Kidney (tissue), 14 donors: ENCODE measurements around the gene TLE3. TPM values are rescaled to one million over a fixed set of nuclear protein-coding genes. Genes with fewer than 3 reads are reported as not detected.

Experiments
- DNase-seq, 5 donors: peaks; one replicate each; pipeline ENCODE4 v3.0.0-alpha.2; 2013 to 2020
- FAIRE-seq: peaks from 2 replicates; lab custom pipeline; 2012; peaks lifted over from hg19 to GRCh38; lab: Jason Lieb, UNC
- H3K27ac ChIP-seq, 2 donors: one replicate each; pipeline ENCODE4 v1.7.0; 2013; ENCODE audit warnings: low read depth in 2 of 2, low read length in 2 of 2, inconsistent platforms in 1 of 2
- H3K27me3 ChIP-seq: one replicate; pipeline ENCODE4 v1.7.1; 2013; ENCODE audit warnings: low read length, inconsistent platforms; ENCODE audit not compliant: control insufficient read depth, insufficient read depth
- H3K36me3 ChIP-seq, 3 donors: one replicate each; pipeline versions ENCODE4 v1.7.0 to v1.7.1; 2013; ENCODE audit warnings: low read length in 3 of 3, control low read depth in 1 of 3, inconsistent platforms in 1 of 3; ENCODE audit not compliant: insufficient read depth in 3 of 3, control insufficient read depth in 2 of 3
- H3K4me1 ChIP-seq, 3 donors: one replicate each; pipeline versions ENCODE4 v1.7.0 to v1.7.1; 2013; ENCODE audit warnings: low read length in 3 of 3, inconsistent platforms in 1 of 3, low read depth in 1 of 3; ENCODE audit not compliant: control insufficient read depth in 2 of 3, insufficient read depth in 2 of 3
- H3K4me3 ChIP-seq, 3 donors: one replicate each; pipeline versions ENCODE4 v1.7.0 to v1.8.1; 2013; ENCODE audit warnings: low read length in 3 of 3, control low read depth in 1 of 3, inconsistent platforms in 1 of 3
- H3K9ac ChIP-seq, 3 donors: one replicate each; pipeline versions ENCODE4 v1.7.0 to v1.7.1; 2013; ENCODE audit warnings: low read length in 3 of 3, control low read depth in 1 of 3, inconsistent platforms in 1 of 3
- H3K9me3 ChIP-seq, 3 donors: one replicate each; pipeline versions ENCODE4 v1.7.0 to v1.7.1; 2013; ENCODE audit warnings: low read length in 3 of 3, control low read depth in 1 of 3, inconsistent platforms in 1 of 3; ENCODE audit not compliant: control insufficient read depth in 2 of 3, insufficient read depth in 1 of 3
- CTCF ChIP-seq: IDR thresholded peaks from 3 replicates; pipeline ENCODE4 v1.5.1; 2012; ENCODE audit warnings: mild to moderate bottlenecking, moderate library complexity, borderline replicate concordance; ENCODE audit not compliant: insufficient read depth; ENCODE audit errors: extremely low read depth
- intact Hi-C: fragments of 100-400 bp; cut with DNase I; formaldehyde crosslinking; loops from one replicate; pipeline ENCODE4 v1.11.1; 2022
- polyA plus RNA-seq: library from polyadenylated mRNA; stranded (reverse); fragments of 350-450 nt; fragmentation: Illumina TruSeq; extraction: RNeasy Lipid Tissue Mini Kit (QIAGEN cat#74804); gene quantifications from one replicate; pipeline ENCODE4 v1.2.3, GENCODE V29; 2014; ENCODE audit warnings: low read depth, low replicate concordance; ENCODE audit not compliant: insufficient read depth
- total RNA-seq: library from RNA; stranded (reverse); fragmentation: NEBNext Ultra II Directional; extraction: Animal tissue kit (Norgen Biotek cat#: 25700); gene quantifications from one replicate; pipeline ENCODE4 v1.2.1, GENCODE V29; 2021
- donor health status: control.
- donor health status: control.
- donor health status: control.
- donor health status: control.
- donor health status: control.
- donor health status: DM: yes; HTN: yes; CAD: no.
- donor health status: Normal renal cell carcinoma (clear cell type).

The TLE3 gene
- total and polyA plus RNA-seq, 2 donors from 2014 or later = 10.3 to 71.7 TPM

DNA sequence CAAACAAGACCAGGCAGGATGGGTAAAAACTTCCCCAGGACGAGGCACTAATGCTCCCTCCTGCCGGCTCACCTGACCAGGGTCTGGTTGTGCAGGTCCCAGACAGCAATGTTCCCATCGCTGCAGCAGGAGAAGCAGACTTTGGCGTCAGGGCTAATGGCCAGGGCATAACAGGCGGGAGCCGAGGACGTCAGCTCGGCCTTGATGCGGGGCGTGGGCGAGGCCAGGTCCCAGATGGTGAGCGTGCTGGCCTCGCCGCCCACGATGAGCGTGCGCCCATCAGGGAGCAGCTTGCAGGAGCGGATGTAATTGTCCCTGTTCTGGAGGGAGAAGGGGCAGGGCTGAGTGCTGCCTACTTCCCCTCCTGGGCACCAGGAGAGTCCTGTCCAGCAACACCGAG, 43.4 kb downstream of the TLE3 start:
- no peaks in the 10 kb centered on the region for H3K27me3 ChIP-seq
- DNase-seq (peak in 1 of 5 donors; percentile 64), FAIRE-seq (no peak)
- H3K27ac ChIP-seq = no peak overlapping the region
- H3K9me3 ChIP-seq = no peaks in the 10 kb centered on the region
- no peaks in the 10 kb centered on the region for H3K4me1 ChIP-seq
- intact Hi-C loops = no loop called here
- peaks cover 11 to 82% (median 61%) of the 10 kb centered on the region in 3 donors for H3K36me3 ChIP-seq
- TF ChIP-seq CTCF = no peak
- no peak overlapping the region for H3K4me3 ChIP-seq
- no peak overlapping the region for H3K9ac ChIP-seq

- no peak overlapping the region for H3K27ac ChIP-seq
- DNase-seq = peak in 2 of 5 donors; percentile 24 to 35
- H3K4me3 ChIP-seq = no peak overlapping the region
- TF ChIP-seq CTCF = no peak
- H3K36me3 ChIP-seq = peaks cover 6 to 80% (median 60%) of the 10 kb centered on the region in 3 donors
- H3K9ac ChIP-seq = no peak overlapping the region
- intact Hi-C loops = no loop called here
- H3K9me3 ChIP-seq = no peaks in the 10 kb centered on the region
- FAIRE-seq = no peak
- H3K4me1 ChIP-seq = no peaks in the 10 kb centered on the region
- no peaks in the 10 kb centered on the region for H3K27me3 ChIP-seq
Observed at GRCh38 chr15:70053716-70054229, 43.9 kb downstream of the TLE3 start.

- H3K4me3 ChIP-seq = no peak overlapping the region
- peaks cover 6 to 74% (median 56%) of the 10 kb centered on the region in 3 donors for H3K36me3 ChIP-seq
- no peak for TF ChIP-seq CTCF
- H3K27me3 ChIP-seq = no peaks in the 10 kb centered on the region
- no peak overlapping the region for H3K9ac ChIP-seq
- DNase-seq = peak in 2 of 5 donors; percentile 31 to 40
- no peaks in the 10 kb centered on the region for H3K4me1 ChIP-seq
- intact Hi-C loops = no loop called here
- no peaks in the 10 kb centered on the region for H3K9me3 ChIP-seq
- FAIRE-seq = no peak
- no peak overlapping the region for H3K27ac ChIP-seq
Observed at GRCh38 chr15:70053001-70053715, 44.6 kb downstream of the TLE3 start.
